Right lobe of liver (tissue), 4 donors: Measurements from ENCODE around the gene LCLAT1.

Experiments
- POLR2A ChIP-seq: fragments of 450-650 bp; IDR thresholded peaks from one replicate; pipeline ENCODE4 v1.6.1; 2017; ENCODE audit warnings: antibody characterized with exemption, mild to moderate bottlenecking
- TF ChIP-seq, protein P1 (sequence below), 4 donors: fragments of 200-600 bp in 3 of 4; fragments of 450-650 bp in 1 of 4; IDR thresholded peaks; one replicate each; pipeline versions ENCODE4 v1.5.1 to v1.8.0; 2016 to 2022; ENCODE audit warnings: antibody characterized with exemption in 4 of 4, mild to moderate bottlenecking in 2 of 4
- donor health status: DM: no; HTN: no; CAD: no.
- donor health status: DM: no; HTN: no; CAD: no.
- donor health status: DM: no; HTN: yes; CAD: no.

DNA sequence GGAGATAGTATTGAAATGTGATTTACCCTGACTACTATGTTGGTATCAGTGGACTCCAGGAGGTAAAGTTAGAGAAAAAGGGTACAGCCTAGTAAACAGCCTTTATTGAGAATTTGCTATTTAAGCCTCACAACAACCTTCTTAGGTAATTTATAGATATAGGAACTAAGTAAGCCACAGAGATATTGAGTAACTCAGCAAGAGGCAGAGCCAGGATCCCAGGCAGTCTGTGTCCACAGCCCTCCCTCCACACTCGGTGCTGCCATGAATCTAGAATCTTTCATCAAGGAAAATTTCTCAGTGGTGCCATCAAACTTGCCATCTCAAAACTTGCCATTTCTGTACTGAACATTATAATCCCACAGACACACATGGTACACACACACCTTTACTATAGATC is 189.3 kb downstream of the LCLAT1 start:
- TF ChIP-seq, protein P1, sequence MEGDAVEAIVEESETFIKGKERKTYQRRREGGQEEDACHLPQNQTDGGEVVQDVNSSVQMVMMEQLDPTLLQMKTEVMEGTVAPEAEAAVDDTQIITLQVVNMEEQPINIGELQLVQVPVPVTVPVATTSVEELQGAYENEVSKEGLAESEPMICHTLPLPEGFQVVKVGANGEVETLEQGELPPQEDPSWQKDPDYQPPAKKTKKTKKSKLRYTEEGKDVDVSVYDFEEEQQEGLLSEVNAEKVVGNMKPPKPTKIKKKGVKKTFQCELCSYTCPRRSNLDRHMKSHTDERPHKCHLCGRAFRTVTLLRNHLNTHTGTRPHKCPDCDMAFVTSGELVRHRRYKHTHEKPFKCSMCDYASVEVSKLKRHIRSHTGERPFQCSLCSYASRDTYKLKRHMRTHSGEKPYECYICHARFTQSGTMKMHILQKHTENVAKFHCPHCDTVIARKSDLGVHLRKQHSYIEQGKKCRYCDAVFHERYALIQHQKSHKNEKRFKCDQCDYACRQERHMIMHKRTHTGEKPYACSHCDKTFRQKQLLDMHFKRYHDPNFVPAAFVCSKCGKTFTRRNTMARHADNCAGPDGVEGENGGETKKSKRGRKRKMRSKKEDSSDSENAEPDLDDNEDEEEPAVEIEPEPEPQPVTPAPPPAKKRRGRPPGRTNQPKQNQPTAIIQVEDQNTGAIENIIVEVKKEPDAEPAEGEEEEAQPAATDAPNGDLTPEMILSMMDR (IDR thresholded peaks at IDR 0.05) = no peak
- TF ChIP-seq POLR2A = no peak
